HEK293T (cell line): Measurements from ENCODE around the gene SIGLEC12.

ENCODE experiments used
- ELF4 ChIP-seq: fragments of 450-650 bp; IDR thresholded peaks from 2 replicates; pipeline ENCODE4 v1.6.1; 2017; ENCODE audit warnings: antibody characterized with exemption
- L3MBTL2 ChIP-seq: fragments of 450-650 bp; conservative IDR thresholded peaks from 2 replicates; pipeline ENCODE4 v1.6.1; 2016; ENCODE audit warnings: mild to moderate bottlenecking
- SP1 ChIP-seq: fragments of 450-650 bp; IDR thresholded peaks from 2 replicates; pipeline ENCODE4 v1.6.1; 2017
- SUZ12 ChIP-seq: fragments of 450-650 bp; IDR thresholded peaks from 2 replicates; pipeline ENCODE4 v1.6.1; 2016; ENCODE audit warnings: mild to moderate bottlenecking
- ZNF384 ChIP-seq: fragments of 450-650 bp; IDR thresholded peaks from 2 replicates; pipeline ENCODE4 v1.6.1; 2016

GRCh38 chr19:51548891-51549305 lies 47.3 kb upstream of the SIGLEC12 start:
- no peak for TF ChIP-seq L3MBTL2
- no peak for TF ChIP-seq SUZ12
- TF ChIP-seq ZNF384, result no peak
- TF ChIP-seq ELF4, result no peak
- no peak for TF ChIP-seq SP1
